Fibroblast of lung (primary cell): ENCODE results near the gene PRRG3. TPM values are rescaled to one million over a fixed set of nuclear protein-coding genes. Genes with fewer than 3 reads are reported as not detected.

Experiments used
- DNase-seq, 2 donors: peaks; one replicate each; pipeline versions ENCODE4 v3.0.0 to v3.0.0-alpha.2; 2010; ENCODE audit warnings: low read depth in 2 of 2
- H2AFZ ChIP-seq: 2 replicates; pipeline ENCODE4 v1.5.1; 2012; ENCODE audit warnings: low read length, control low read depth, inconsistent platforms
- H3K27ac ChIP-seq: 2 replicates; pipeline ENCODE4 v1.5.1; 2011; ENCODE audit warnings: low read length, control low read depth; ENCODE audit not compliant: insufficient read depth
- H3K27me3 ChIP-seq: 2 replicates; pipeline ENCODE4 v1.5.1; 2011; ENCODE audit warnings: mild to moderate bottlenecking, low read length; ENCODE audit not compliant: control insufficient read depth, insufficient read depth
- H3K36me3 ChIP-seq: 2 replicates; pipeline ENCODE4 v1.5.1; 2011; ENCODE audit warnings: low read length; ENCODE audit not compliant: control insufficient read depth, insufficient read depth
- H3K4me1 ChIP-seq: 2 replicates; pipeline ENCODE4 v1.5.1; 2011; ENCODE audit warnings: low read length; ENCODE audit not compliant: control insufficient read depth, insufficient read depth; ENCODE audit errors: extremely low read depth
- H3K4me2 ChIP-seq: 2 replicates; pipeline ENCODE4 v1.5.1; 2011; ENCODE audit warnings: low read length, control low read depth; ENCODE audit not compliant: insufficient read depth; ENCODE audit errors: extremely low read depth
- H3K4me3 ChIP-seq, 4 experiments: fragments of 200-600 bp in 1 of 4; sonication (generic) in 1 of 4; replicated peaks in 1 of 4; 2 replicates each; pipeline ENCODE4 v1.5.1; 2011 to 2016; ENCODE audit warnings: low read length in 4 of 4, low read depth in 3 of 4, mild to moderate bottlenecking in 3 of 4, control low read depth in 2 of 4, inconsistent platforms in 1 of 4, mixed read lengths in 1 of 4; ENCODE audit not compliant: insufficient read depth in 1 of 4; ENCODE audit errors: control extremely low read depth in 1 of 4
- H3K79me2 ChIP-seq: 2 replicates; pipeline ENCODE4 v1.5.1; 2012; ENCODE audit warnings: mild to moderate bottlenecking, low read length, inconsistent platforms; ENCODE audit not compliant: control insufficient read depth, insufficient read depth
- H3K9ac ChIP-seq: 2 replicates; pipeline ENCODE4 v1.5.1; 2011; ENCODE audit warnings: mild to moderate bottlenecking, low read length, control low read depth; ENCODE audit not compliant: insufficient read depth
- H3K9me3 ChIP-seq: 2 replicates; pipeline ENCODE4 v1.5.1; 2012; ENCODE audit warnings: low read depth, low read length; ENCODE audit not compliant: control insufficient read depth, insufficient read depth
- H4K20me1 ChIP-seq: 2 replicates; pipeline ENCODE4 v1.5.1; 2011; ENCODE audit warnings: low read length; ENCODE audit not compliant: control insufficient read depth, insufficient read depth; ENCODE audit errors: extremely low read depth
- CTCF ChIP-seq, 2 donors: IDR thresholded peaks in 1 of 2; conservative IDR thresholded peaks in 1 of 2; 1 replicate in 1 of 2; 2 replicates in 1 of 2; pipeline ENCODE4 v1.5.1; 2011 to 2012; ENCODE audit warnings: low read length in 2 of 2, control low read depth in 1 of 2, inconsistent platforms in 1 of 2, low read depth in 1 of 2, mild to moderate bottlenecking in 1 of 2
- EZH2 ChIP-seq: IDR thresholded peaks from 2 replicates; pipeline ENCODE4 v1.5.1; 2012; ENCODE audit warnings: low read length, control low read depth, mild to moderate bottlenecking; ENCODE audit errors: missing control alignments
- polyA plus RNA-seq, 2 donors: library from polyadenylated mRNA; depleted of rRNA in 1 of 2; stranded (reverse) in 1 of 2; unstranded in 1 of 2; fragments of >200 nt; gene quantifications; 2 replicates each; pipeline ENCODE4 v1.2.1, GENCODE V29; 2011 to 2012; ENCODE audit warnings: missing spikeins in 1 of 2
- total RNA-seq: library from RNA; depleted of rRNA; stranded (reverse); fragments of >200 nt; gene quantifications from 2 replicates; pipeline ENCODE4 v1.2.1, GENCODE V29; 2014

The PRRG3 gene
- total and polyA plus RNA-seq, 2 donors (not counting 1 experiment from before 2014, with no cell fraction given) = 0.66 TPM; not detected in 1

GRCh38 chrX:151679798-151680402, 15.4 kb upstream of the PRRG3 start:
- no peak overlapping the region for H2AFZ ChIP-seq
- no peak for DNase-seq
- H4K20me1 ChIP-seq = no peaks in the 10 kb centered on the region
- no peak overlapping the region for H3K9ac ChIP-seq
- TF ChIP-seq CTCF (conservative IDR thresholded peaks at IDR 0.05 in 1 of 2, IDR thresholded peaks at IDR 0.05 in 1 of 2; ENCODE audit: low read depth in 1 of 2, low read length in 2 of 2) (no peak), EZH2 (no peak)
- no peak overlapping the region for H3K27ac ChIP-seq
- H3K4me3 ChIP-seq = no peak overlapping the region
- no peaks in the 10 kb centered on the region for H3K9me3 ChIP-seq
- H3K27me3 ChIP-seq = no peaks in the 10 kb centered on the region
- no peak overlapping the region for H3K4me2 ChIP-seq
- H3K79me2 ChIP-seq = no peaks in the 10 kb centered on the region
- H3K4me1 ChIP-seq = no peaks in the 10 kb centered on the region
- no peaks in the 10 kb centered on the region for H3K36me3 ChIP-seq

GRCh38 chrX:151680805-151681204, 14.5 kb upstream of the PRRG3 start:
- Histone ChIP-seq H4K20me1 (no peaks in the 10 kb centered on the region), H3K4me2 (no peak overlapping the region), H3K27ac (no peak overlapping the region), H3K27me3 (no peaks in the 10 kb centered on the region), H3K4me1 (no peaks in the 10 kb centered on the region), H2AFZ (no peak overlapping the region), H3K79me2 (no peaks in the 10 kb centered on the region), H3K36me3 (no peaks in the 10 kb centered on the region), H3K4me3 (no peak overlapping the region), H3K9me3 (no peaks in the 10 kb centered on the region), H3K9ac (no peak overlapping the region)
- peak in 1 of 2 donors; percentile 2 for DNase-seq
- TF ChIP-seq EZH2 = no peak
- TF ChIP-seq CTCF (conservative IDR thresholded peaks at IDR 0.05 in 1 of 2, IDR thresholded peaks at IDR 0.05 in 1 of 2; ENCODE audit: low read depth in 1 of 2, low read length in 2 of 2) = peak; percentile 31 to 40

GRCh38 chrX:151687635-151688034, 7.6 kb upstream of the PRRG3 start:
- DNase-seq = no peak
- Histone ChIP-seq H3K36me3 (no peaks in the 10 kb centered on the region), H3K4me2 (no peak overlapping the region), H3K27ac (no peak overlapping the region), H3K4me1 (no peaks in the 10 kb centered on the region), H3K79me2 (no peaks in the 10 kb centered on the region), H4K20me1 (no peaks in the 10 kb centered on the region), H2AFZ (no peak overlapping the region), H3K9ac (no peak overlapping the region), H3K9me3 (no peaks in the 10 kb centered on the region), H3K4me3 (no peak overlapping the region), H3K27me3 (no peaks in the 10 kb centered on the region)
- TF ChIP-seq CTCF (conservative IDR thresholded peaks at IDR 0.05 in 1 of 2, IDR thresholded peaks at IDR 0.05 in 1 of 2; ENCODE audit: low read depth in 1 of 2, low read length in 2 of 2) (no peak), EZH2 (no peak)
